Measurements from ENCODE around the gene SDK2. TPM values are rescaled to one million over a fixed set of nuclear protein-coding genes. Genes with fewer than 3 reads are reported as not detected.
A peak's percentile ranks its signal among the peaks of the same experiment; 100 is the strongest.
"Not testable (repeated sequence)": the region's sequence is repeated elsewhere in the genome, so short reads cannot be mapped to it uniquely, and the experiment has no call there.

The SDK2 gene
- total RNA-seq, 2 donors from 2014 or later = 0.94 to 2.1 TPM

- intact Hi-C loops (cut with DNase I) = no loop called here
- DNase-seq (peak; percentile 73), ATAC-seq (peak; percentile 58 to 77)
These were observed 301.0 kb downstream of the SDK2 start for GRCh38 chr17:73343168-73343634.

GRCh38 chr17:73342541-73343167 is 301.6 kb downstream of the SDK2 start:
- ATAC-seq = peak in 1 of 2 donors; percentile 44
- intact Hi-C loops (cut with DNase I) = no loop called here
- DNase-seq = no peak

GRCh38 chr17:73342050-73342522 is 302.2 kb downstream of the SDK2 start:
- intact Hi-C loops (cut with DNase I) = no loop called here
- ATAC-seq (peak; percentile 75 to 78), DNase-seq (peak; percentile 77)

- no peak for ATAC-seq
- intact Hi-C loops (cut with DNase I) = no loop called here
- DNase-seq = no peak
These were observed 302.7 kb downstream of the SDK2 start for GRCh38 chr17:73341350-73342049.

- intact Hi-C loops (cut with DNase I) = no loop called here
- peak; percentile 35 to 58 for ATAC-seq
- DNase-seq = no peak
These were observed 304.1 kb downstream of the SDK2 start for GRCh38 chr17:73340093-73340596.

GRCh38 chr17:73338566-73339197 is 305.6 kb downstream of the SDK2 start:
- intact Hi-C loops (cut with DNase I) = no loop called here
- DNase-seq = no peak
- ATAC-seq = no peak

GRCh38 chr17:73338050-73338521 is 306.2 kb downstream of the SDK2 start:
- DNase-seq = no peak
- intact Hi-C loops (cut with DNase I) = no loop called here
- peak in 1 of 2 donors; percentile 10 for ATAC-seq

- intact Hi-C loops (cut with DNase I) = no loop called here
- DNase-seq (no peak), ATAC-seq (no peak)
These were observed 306.9 kb downstream of the SDK2 start for GRCh38 chr17:73337330-73337710.

GRCh38 chr17:73336408-73337329 is 307.6 kb downstream of the SDK2 start:
- intact Hi-C loops (cut with DNase I) = no loop called here
- no peak for DNase-seq
- ATAC-seq = no peak

GRCh38 chr17:73335591-73336407 is 308.4 kb downstream of the SDK2 start:
- intact Hi-C loops (cut with DNase I) = no loop called here

GRCh38 chr17:73334771-73335513 is 309.3 kb downstream of the SDK2 start:
- intact Hi-C loops (cut with DNase I) = no loop called here
- DNase-seq = no peak
- no peak for ATAC-seq

More at GRCh38 chr17:73335591-73336407, 308.4 kb downstream of the SDK2 start:
- ATAC-seq = no peak
- DNase-seq = no peak

GRCh38 chr17:73333445-73333844 is 310.8 kb downstream of the SDK2 start:
- intact Hi-C loops (cut with DNase I); DNase-seq: not testable (repeated sequence)
- peak in 1 of 2 donors; percentile 59 for ATAC-seq

GRCh38 chr17:73331060-73331459 is 313.2 kb downstream of the SDK2 start:
- intact Hi-C loops (cut with DNase I) = no loop called here
- ATAC-seq = no peak
- DNase-seq = no peak

GRCh38 chr17:73327676-73328075 is 316.6 kb downstream of the SDK2 start:
- ATAC-seq (no peak), DNase-seq (no peak)
- intact Hi-C loops (cut with DNase I) = no loop called here

GRCh38 chr17:73325527-73325842 is 318.8 kb downstream of the SDK2 start:
- no peak for DNase-seq
- intact Hi-C loops (cut with DNase I) = no loop called here
- peak; percentile 81 to 92 for ATAC-seq

GRCh38 chr17:73324711-73325526 is 319.3 kb downstream of the SDK2 start:
- ATAC-seq (no peak), DNase-seq (no peak)
- intact Hi-C loops (cut with DNase I) = no loop called here

- ATAC-seq = peak in 1 of 2 donors; percentile 70
- peak; percentile 55 for DNase-seq
- intact Hi-C loops (cut with DNase I) = no loop called here
These were observed 320.1 kb downstream of the SDK2 start for GRCh38 chr17:73324160-73324475.

All from left cardiac atrium (tissue), 4 donors.